D721Med (cell line): ENCODE measurements around the gene PPP1CC.

Experiments used
- DNase-seq: peaks from one replicate; pipeline ENCODE4 v3.0.0; 2011; ENCODE audit warnings: low spot score; ENCODE audit not compliant: insufficient read length
- FAIRE-seq: peaks from 2 replicates; lab custom pipeline; 2011; peaks lifted over from hg19 to GRCh38; lab: Jason Lieb, UNC
- CTCF ChIP-seq: IDR thresholded peaks from 2 replicates; pipeline ENCODE4 v1.5.1; 2012; ENCODE audit warnings: mild to moderate bottlenecking, control low read depth; ENCODE audit not compliant: insufficient read depth; ENCODE audit errors: missing control alignments

PPP1CC gene

DNA sequence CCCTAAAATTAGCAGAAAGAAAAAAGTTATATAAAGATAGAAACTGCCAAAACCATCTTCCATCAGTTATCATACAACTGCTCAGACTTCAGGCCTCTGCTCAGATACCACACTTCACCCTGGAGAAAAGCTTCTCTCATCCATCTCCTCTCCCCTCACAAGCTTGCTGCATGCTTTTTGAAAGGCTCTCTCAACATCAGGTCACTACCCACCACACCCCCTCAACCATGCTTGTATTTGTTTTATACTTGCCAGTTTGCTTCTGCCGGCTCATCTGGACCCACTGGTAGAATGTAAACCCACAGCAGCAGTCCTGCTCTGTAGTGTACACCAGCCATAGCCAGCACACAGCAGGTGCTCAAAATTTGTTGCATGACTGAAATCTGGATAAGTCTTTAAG lies 8.8 kb downstream of the PPP1CC start:
- FAIRE-seq (no peak), DNase-seq (no peak)
- no peak for TF ChIP-seq CTCF

GRCh38 chr12:110733089-110733715 lies 9.5 kb downstream of the PPP1CC start:
- DNase-seq (no peak), FAIRE-seq (no peak)
- no peak for TF ChIP-seq CTCF

GRCh38 chr12:110732572-110732971 lies 10.1 kb downstream of the PPP1CC start:
- FAIRE-seq (no peak), DNase-seq (no peak)
- TF ChIP-seq CTCF, result no peak

DNA sequence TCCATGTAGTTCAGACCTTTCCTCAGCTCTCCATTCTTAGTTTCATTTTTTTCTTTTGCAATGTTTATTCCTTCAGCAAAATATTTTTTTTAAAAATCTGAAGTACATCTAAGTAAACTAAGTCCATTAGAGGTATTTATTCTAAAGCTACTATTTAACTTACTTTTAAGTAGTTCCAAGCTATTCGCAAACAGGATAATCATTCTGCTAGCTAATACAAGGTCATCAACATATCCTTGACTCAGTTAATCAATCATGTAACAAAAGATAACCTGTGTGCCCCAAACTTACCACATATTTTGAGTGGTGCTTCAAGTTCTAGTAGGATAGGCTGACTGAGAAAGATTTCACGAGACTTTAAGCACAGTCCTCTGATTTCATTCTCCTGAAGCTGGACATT lies 11.2 kb downstream of the PPP1CC start:
- DNase-seq (no peak), FAIRE-seq (no peak)
- TF ChIP-seq CTCF, result no peak

- no peak for TF ChIP-seq CTCF
- FAIRE-seq, result no peak
- DNase-seq, result no peak
Measured at GRCh38 chr12:110728628-110729027, 14.1 kb downstream of the PPP1CC start.

DNA sequence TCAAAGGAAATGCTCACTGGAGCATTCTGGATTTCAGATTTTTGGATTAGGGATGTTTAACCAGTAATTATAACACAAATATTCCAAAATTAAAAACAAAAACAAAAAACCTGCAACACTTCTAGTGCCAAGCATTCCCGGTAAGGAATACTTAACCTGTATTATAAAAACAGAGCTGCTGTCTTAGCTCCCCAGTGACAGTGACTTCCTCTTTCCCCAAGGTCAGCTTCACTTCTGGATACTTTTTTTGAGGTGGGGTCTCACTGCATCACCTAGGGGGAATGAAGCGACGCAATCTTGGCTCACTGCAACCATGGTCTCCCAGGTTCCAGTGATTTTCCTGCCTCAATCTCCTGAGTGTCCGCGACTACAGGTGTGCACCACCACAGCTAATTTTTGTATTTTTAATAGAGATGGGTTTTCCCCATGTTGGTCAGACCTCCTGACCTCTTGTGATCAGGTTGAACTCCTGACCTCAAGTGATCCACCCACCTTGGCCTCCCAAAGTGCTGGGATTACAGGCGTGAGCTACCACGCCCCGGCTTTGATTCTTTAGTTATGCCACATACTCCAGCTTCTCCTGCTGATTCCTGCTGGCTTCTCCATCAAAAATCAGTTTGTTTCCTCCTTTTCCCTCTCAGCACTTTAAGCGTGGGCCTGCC lies 15.9 kb downstream of the PPP1CC start:
- no peak for FAIRE-seq
- TF ChIP-seq CTCF, result no peak
- no peak for DNase-seq

DNA sequence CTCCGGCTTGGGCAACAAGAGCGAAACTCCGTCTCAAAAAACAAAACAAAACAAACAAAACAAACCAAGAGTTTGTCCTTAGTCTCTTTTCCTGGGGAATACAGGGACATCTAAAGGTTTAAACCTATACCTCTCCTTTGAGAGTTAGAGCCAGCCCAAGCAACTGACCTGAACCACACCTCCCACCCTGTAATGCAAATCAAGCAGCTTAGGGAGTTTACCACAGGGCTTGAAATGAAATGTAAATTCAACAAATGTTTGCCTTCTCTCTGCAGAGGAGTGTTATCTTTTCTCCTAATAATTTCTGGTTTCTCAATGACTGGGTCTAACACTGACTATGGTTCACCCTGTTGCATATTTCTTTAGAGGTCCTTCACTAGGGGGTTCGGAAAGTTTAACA lies 16.7 kb downstream of the PPP1CC start:
- DNase-seq, result no peak
- TF ChIP-seq CTCF, result no peak
- no peak for FAIRE-seq
